NCI-H446 (cell line): ENCODE results near the gene GBP2.
A peak's percentile ranks its signal among the peaks of the same experiment; 100 is the strongest.
"Not testable (repeated sequence)": the region's sequence is repeated elsewhere in the genome, so short reads cannot be mapped to it uniquely, and the experiment has no call there.

Experiments used
- DNase-seq, 2 experiments: peaks; one replicate each; lab custom pipeline; 2025; lab: John Stamatoyannopoulos, UW

GBP2 gene, protein sequence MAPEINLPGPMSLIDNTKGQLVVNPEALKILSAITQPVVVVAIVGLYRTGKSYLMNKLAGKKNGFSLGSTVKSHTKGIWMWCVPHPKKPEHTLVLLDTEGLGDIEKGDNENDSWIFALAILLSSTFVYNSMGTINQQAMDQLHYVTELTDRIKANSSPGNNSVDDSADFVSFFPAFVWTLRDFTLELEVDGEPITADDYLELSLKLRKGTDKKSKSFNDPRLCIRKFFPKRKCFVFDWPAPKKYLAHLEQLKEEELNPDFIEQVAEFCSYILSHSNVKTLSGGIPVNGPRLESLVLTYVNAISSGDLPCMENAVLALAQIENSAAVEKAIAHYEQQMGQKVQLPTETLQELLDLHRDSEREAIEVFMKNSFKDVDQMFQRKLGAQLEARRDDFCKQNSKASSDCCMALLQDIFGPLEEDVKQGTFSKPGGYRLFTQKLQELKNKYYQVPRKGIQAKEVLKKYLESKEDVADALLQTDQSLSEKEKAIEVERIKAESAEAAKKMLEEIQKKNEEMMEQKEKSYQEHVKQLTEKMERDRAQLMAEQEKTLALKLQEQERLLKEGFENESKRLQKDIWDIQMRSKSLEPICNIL

DNA sequence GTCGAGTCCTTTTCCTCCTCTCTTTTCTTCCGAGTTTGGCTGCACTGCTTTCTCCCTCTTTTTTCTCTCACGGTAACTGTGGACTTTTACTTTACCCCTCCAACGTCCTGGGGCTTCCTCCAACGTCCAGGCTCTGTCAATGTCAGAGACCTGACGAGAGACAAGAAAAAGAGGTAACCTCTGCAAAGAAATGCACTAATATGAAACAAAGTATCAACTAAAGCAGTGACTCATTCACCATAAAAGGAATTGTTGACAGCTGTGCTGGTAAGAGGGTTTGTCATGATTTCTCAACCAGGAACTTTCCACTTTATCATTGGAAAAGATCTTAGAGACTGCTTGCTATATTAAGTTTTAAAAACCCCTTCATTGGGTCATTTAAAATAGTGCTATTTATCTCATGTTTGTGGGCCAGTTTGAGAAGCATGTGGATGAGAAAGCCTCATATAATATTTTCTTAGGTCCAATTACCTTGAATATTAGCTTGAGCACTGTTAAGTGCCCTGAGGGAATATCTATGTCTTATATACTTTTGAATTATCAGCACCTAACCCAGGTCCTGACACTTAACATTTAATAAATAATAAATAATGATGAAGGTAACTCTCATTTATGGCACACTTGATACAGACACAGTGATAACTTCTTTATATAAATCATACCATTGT, at the start of gene GBP2:
TSS of gene GBP2 (minus strand) at position 202 of the 668 bp plus-strand sequence. CDS start 4,148 bp downstream, outside the sequence.
- peak in 1 of 2 experiments; percentile 34 for DNase-seq

DNA sequence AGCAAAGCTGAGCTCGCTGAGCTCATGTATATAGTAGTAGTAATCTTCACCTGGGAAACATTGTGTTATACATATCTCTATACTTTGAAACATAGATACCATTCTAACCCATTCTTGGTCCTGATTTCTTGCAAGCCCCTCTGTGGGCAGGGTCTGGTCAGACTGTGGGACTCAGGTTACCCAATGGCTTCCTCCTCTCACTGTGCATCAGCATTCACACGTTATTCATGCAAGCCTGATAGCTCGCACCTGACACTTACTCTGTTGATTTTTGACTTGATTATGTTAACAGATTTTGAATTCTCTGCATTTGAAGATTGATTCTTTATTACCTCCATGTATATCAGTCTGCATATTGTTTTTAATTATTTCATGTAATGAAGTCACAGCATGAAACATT, 48.6 kb upstream of the GBP2 start:
- no peak for DNase-seq

DNA sequence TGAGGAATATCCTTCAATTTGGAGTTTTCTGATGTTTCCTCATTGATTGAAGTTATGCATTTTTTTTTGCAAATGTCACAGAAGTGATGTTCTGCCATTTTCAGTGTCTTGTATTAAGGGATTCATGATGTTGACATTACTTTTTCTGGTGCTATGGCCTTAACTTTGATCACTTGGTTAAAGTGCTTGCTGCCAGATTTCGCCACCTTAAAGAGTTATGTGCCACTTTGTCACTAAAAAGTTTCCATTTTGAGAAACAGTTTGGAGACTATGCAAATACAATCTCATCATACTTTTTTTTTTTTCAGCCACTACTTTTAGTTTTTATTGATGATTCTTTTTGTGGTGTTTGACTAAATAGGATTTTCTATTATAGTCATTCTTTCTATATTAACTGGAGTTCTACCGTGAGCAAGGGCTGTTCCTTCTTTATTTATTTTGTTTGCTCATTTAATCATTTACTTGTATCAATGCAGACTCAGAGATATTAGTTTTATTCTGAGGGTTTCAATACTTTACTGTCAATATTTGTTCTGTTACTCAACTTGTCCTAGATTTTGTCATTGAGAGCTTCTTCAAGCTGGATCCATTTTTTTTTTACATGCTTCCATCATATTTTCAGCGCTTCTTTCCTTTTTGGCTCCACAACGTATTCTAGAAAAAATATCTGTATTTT, 46.7 kb upstream of the GBP2 start:
- no peak for DNase-seq

DNA sequence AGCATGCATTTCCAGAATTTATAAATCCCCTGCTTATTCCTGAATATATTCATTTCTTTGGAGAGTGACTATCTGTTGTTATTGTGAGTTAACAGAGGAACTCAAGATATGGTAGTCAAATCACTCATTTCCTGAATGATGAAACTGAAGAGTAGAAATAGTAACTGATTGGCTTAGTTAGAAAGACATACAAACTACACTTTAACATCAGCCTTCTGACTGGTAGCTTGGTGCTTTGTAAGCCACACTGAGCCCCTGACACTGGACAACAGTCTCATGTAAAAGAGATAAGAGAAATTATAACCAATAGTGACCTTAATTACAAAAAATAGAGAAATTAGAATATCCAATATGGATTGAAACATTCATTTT, 45.1 kb upstream of the GBP2 start:
- DNase-seq = no peak

DNA sequence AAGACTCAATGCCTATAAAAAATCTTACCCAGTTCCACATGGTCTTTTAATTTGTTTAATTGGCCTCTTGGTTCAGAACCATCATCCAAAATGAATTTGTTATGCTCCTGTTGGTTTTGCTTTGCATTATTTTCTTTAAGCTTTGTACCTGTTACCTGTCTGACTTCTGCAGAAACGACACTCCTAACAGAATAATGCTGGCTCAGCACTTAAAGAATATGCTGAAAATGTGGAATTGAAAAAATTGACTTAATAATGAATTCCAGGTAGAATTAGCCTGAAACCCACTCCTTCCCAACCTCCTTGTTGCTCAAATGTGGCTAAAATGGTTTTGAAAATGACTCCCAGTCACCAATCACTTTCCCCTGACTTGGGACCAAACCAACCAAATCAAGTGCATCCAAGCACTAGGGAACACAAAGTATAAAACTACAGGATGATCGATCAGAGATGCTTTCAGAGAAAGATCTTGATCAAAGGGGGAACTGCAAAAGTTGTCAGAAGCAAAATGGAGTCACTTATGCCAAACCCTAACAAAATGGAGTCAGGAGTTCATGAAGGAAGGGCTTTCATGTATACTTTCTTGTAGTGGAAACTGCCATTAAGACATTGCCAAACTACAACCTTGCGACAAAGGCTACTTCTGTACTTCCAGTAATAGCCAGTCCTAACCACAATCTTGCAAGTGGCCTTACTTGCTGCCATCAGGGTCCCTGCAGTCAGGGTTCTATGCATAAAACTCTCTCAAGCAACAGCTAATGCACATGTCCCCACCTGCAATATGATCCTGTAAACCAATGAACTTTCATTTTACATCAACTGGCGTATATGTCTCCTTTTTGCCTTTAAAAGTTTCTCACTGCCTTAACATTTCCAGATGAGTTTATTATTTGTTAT, 44.5 kb upstream of the GBP2 start:
- no peak for DNase-seq

DNA sequence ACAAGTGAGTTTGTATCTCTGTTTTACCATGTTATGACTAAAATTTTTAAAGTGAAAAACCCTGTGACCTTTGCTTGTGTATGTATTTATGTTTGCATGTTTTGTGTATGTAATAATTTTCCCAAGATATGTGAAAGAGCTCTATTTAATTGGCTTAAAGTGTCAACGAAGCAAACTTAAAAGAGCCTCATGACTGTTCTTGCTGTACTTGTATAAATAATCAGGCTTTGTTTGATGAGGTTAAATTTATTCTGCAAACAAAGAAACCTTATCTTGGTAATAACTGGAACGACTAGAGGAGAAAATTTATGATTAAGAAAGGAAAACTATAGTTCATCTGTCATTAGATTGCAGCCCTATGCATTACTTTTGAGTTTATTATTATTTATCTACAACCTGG, 43.3 kb upstream of the GBP2 start:
- DNase-seq = no peak

DNA sequence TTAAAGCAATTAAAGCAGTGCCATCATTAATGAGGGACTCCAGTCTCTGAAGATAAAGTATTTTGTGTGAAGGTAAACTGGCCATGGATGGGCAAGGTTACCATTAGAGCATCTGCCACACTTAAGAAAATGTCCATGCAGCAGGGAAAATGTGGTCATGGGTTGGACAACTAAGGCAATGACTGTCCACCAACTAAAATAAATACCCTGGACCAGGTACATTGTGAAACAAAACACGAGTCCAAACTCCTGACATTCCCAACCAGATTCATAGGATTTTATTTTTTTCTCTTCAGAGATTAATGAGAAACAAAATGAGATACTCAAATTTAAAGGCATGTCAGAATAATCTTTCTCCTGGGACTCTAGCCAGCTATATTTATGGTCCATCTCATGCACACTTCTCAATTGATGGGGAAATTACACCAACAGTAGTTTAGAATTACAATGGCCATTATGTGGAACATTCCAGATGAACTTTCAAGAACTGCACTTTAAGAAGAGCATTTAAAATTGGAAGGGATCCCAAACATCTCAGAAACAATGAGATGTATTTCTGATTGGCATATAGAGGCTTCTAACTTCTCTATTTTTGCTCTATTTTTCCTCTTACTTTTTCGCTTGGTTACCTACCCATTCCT, 41.8 kb upstream of the GBP2 start:
- DNase-seq = no peak

DNA sequence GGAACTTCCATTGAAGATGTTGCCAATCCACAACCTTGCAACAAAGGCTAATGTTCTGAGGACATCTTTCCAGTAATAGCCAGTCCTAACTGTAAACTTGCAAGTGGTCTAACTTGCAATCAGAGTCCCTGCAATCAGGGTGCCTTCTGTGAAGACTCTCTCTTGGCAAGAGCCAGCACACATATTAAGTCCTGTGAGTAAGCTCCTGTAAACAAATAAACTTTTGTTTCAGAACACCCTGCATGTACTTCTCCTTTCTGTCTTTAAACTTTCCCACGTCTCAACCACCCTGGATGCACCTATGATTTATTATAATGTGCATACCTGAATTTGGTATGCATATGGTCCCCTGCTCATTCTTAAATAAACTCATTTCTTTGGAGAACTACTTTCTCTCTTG, 40.8 kb upstream of the GBP2 start:
- no peak for DNase-seq

DNA sequence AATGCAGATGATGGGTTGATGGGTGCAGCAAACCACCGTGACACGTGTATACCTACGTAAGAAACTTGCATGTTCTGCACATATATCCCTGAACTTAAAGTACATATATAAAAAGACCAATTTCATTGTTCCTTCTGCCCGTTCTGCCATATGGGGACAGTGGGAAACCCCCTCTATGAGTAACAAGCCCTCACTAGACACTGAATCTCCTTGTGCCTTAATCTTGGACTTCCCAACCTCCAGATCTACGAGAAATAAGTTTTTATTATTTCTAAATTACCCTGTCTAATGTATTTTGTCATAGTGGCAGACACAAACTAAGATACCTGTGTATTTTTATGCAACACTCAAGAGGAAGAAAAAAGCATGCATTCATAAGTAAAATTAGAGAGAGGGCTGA, 39.9 kb upstream of the GBP2 start:
- DNase-seq = no peak

DNA sequence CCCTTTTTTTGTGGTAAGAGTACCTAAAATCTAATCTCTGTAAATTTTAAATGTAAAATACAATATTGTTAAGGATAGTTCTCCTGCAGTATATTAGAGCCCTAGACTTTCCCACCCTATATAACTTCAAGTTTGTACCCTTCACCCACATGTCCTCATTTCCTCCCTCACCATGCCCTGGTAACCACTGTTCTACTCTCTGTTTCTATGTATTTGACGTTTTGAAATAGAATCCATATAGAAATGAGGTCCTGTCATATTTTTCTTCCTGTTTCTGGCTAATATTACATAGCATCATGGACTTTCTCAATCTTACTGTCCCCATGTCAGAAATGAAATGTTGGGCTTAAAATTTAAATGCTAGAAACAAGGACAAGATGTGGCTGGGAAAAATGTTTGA, 25.1 kb upstream of the GBP2 start:
- no peak for DNase-seq

DNA sequence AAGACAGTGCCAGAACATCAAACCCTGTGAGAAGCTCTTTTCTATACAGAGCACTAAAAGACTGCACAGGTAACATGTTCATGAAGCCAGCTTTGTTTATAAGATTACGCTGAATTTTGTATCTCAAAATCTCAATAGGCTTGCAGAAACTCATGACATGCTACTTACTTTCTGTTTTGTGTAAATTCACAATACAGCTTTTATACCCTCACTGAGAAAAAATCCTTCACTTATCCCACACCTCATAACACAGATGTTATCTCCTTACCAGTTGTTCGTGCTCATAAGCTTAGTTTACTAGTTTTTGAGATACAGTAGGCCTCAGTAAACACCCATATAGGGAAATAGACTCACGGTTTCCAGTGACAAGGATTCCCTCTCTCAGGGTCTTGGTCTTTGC, 24.1 kb upstream of the GBP2 start:
- no peak for DNase-seq

DNA sequence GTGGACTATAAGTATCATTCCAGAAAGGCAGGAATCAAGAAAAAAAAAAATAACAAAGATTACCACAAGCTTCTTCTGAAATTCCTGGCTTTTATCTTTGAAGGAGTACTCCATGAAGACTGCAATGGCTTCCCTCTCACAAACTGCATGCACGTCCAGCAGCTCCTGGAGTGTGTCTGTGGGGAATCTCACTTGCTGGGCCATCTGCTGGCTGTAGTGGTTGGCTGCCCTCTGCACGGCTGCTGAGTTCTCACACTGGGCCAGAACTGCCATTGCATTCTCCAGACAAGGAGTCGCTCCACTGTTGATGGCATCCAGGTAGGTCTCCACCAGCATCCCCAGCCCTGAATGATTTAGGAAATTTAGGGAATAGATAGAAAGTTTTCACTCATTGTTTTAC, 23.3 kb upstream of the GBP2 start:
- DNase-seq = peak; percentile 13 to 26

DNA sequence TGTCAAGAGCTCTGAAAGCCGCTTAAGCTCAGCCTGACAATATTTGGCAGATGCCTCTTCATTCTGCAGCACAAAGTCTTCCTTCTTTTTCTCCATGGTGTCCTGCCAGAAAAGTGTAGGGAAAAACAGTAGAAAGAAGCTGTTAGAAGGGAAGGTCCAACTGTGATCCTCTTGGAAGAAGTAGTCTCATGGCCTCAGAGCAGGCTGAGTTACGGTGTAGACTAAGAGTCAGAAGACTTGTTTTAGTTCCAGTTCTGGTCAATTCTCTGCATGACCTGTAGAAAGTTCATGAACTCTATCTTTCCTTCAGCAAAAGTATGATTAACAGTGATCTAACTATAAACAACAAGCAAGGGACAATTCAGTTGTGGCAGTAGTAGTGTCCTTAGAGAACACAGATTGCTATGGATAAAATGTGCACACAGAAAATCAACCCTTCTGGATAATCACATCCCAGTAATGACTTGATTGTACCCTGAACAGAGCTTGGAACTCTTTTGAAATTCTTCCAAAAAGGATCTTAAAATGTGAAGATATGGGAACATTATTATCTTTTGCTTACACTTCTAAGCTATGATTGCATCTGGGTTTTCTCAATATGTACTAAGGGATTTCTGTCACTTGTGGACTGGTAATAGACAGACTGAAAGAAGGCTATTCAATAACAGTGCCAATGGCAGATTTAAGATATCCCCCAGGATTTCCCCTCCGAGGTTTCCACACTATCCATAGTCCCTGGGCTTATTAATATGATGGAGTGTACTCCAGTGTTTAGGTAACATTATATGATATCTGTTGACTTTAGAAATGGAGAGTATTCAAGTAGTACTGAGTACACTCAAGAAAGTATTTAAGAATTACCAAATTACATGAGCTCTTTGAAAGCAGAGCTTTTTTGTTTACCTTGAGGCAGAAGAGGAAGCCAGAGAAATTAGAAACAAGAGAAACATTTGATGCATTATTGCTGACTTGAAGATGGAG, 22.1 kb upstream of the GBP2 start:
- DNase-seq = no peak

DNA sequence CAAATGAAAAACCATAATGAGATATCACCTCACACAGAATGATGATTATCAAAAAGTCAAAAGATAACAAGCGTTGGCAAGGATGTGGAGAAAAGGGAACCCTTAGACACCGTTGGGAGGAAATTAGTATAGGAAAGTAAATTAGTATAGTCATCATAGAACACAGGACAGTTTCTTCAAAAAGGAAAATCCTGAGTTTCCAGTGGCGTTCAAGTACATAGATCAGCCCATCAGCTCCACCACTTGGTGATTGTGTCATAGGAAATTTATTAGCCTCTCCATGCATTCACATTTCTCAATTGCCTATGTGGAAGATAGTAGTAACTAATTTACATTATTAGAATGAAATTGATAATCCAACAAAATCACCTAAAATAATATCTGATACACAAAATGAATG, 20.8 kb upstream of the GBP2 start:
- DNase-seq = no peak

DNA sequence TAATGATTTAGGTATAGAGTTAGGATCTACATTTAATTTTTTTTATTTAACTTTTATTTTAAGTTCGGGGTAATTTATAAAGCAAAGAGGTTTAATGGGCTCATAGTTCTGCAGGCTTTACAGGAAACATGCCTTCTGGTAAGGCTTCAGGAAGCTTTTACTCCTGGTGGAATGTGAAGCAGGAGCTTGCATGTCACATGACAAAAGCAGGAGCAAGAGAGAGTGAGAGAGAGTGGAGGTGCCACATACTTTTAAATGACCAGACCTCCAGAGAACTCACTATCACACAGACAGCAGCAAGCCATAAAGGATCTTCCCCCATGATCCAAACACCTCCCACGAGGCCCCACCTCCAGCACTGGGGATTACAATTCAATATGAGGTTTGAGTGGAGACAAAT, 17.6 kb upstream of the GBP2 start:
- DNase-seq = no peak

DNA sequence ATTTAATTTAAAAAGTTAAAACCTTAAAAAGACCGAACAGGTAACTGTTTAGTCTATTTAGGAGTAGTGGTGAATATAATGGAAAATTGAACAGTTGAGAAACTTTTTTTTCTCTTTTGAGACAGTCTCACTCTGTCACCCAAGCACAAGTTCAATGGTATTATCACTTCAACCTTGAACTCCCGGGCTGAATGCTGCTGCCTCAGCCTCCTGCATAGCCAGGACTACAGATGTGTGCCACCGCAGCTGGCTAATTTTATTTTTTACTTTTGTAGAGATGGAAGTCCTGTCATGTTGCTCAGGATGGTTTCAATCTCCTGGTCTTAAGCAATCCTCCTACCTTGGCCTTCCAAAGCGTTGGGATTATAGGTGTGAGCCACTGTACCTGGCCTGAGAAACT, 16.2 kb upstream of the GBP2 start:
- DNase-seq = no peak

DNA sequence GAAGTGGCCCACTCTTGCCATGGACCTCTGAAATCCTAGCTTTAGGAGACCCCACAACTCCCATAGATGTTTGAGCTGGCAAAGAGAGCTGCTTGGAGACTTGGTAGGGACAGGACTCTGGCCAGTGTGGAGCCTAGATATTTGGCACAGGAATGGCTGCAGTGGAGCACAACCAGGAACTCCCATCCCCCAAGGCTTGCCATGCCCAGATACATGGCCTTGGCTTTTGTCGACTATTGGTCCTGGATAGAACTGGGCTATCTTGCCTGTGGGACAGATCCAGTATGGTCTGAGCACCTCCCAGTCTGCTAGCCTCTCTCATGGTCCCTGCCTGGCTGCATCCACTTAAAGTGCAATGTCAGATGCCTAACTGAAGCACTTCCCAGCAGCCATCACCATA, 7.8 kb upstream of the GBP2 start:
- no peak for DNase-seq

DNA sequence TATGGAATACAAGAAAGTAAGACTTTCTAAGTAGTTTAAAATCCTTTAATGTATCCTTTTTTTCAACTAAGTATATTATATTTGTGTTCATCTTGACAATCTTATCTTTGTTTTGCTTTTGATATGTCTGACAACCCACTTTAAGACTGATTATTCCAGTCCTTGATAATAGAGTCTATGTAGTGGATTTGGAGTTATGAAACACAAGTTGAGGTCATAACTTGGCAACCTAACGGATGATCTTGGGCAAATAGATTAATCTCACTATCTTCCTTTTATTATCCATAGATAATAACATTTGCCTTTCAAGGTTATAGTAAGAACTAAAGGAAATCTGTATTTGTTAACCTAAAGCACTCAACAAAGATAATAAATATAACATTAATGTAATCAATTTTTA, 4.8 kb upstream of the GBP2 start:
- DNase-seq = no peak

DNA sequence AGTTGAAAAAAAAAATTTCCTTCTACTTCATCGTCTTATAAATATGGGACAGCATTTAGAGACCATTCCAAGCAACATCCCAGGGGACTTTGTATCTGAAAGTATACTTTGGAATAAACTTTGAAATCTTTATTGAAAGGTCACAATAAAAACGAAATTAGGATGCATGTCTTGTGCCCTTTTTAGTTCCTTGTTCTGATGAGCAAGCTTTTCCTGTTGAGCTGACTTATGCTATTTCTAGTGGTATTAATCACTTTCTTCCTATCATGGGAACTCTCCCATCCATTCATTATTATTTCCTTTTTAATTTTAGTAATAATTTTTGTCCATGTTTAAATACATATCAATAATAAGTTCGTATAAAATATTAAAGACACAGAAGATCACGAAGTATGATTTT, 4.0 kb upstream of the GBP2 start:
- no peak for DNase-seq

DNA sequence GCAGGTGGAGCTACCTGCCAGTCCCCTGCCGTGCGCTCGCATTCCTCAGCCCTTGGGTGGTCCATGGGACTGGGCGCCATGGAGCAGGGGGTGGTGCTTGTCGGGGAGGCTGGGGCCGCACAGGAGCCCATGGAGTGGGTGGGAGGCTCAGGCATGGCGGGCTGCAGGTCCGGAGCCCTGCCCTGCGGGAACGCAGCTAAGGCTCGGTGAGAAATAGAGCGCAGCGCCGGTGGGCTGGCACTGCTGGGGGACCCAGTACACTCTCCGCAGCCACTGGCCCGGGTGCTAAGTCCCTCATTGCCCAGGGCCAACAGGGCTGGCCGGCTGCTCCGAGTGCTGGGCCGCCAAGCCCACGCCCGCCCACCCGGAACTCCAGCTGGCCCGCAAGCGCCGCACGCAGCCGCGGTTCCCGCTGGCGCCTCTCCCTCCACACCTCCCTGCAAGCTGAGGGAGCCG, 2.1 kb upstream of the GBP2 start:
- not testable (repeated sequence) for DNase-seq
